Thyroid gland (tissue), 4 donors: ENCODE data around the gene ZXDC.

Source experiments
- CTCF ChIP-seq, 6 experiments: fragments of 200-600 bp in 3 of 6; fragments of 450-650 bp in 3 of 6; sonication (generic) in 3 of 6; IDR thresholded peaks; one replicate each; pipeline ENCODE4 v1.5.1; 2016 to 2019; ENCODE audit warnings: antibody characterized with exemption in 6 of 6, mild to moderate bottlenecking in 2 of 6, inconsistent platforms in 1 of 6, moderate library complexity in 1 of 6
- POLR2A ChIP-seq, 2 donors: fragments of 450-650 bp; IDR thresholded peaks; one replicate each; pipeline ENCODE4 v1.6.1; 2017; ENCODE audit warnings: antibody characterized with exemption in 2 of 2, mild to moderate bottlenecking in 2 of 2, moderate library complexity in 1 of 2

- no peak for TF ChIP-seq CTCF (IDR thresholded peaks at IDR 0.05)
- no peak for TF ChIP-seq POLR2A (IDR thresholded peaks at IDR 0.05)
Measured at GRCh38 chr3:126456211-126456610, 19.5 kb downstream of the ZXDC start.
